ENCODE data around the gene OPCML.

Gene OPCML

DNA sequence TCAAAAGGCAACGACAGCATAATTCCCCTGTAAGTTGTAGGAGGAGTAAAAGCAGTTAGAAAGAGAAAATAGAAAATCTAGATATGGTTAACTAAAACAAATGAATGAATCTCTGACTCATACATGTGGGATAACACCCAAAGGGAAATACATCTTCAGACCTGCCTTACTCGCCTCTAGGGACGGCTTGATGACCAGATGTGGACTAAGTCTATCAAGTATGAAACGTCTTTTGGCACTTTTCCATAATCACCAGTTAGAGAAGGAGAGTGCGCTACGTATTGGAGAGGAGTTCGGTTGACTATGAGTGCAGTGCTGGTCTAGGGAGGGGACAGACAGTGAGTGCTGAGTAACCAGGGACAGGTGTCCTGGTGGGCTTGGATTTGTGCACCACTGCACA lies 459.9 kb downstream of the OPCML start:
- Mint-ChIP-seq H3K36me3 (ENCODE audit: low read depth) (no peaks in the 10 kb centered on the region), H3K4me1 (ENCODE audit: low read depth) (no peaks in the 10 kb centered on the region), H3K27me3 (ENCODE audit: low read depth) (no peaks in the 10 kb centered on the region), H3K27ac (no peak overlapping the region), H3K9me3 (no peaks in the 10 kb centered on the region), H3K4me3 (no peak overlapping the region)
- DNase-seq (ENCODE audit: low spot score): no peak

DNA sequence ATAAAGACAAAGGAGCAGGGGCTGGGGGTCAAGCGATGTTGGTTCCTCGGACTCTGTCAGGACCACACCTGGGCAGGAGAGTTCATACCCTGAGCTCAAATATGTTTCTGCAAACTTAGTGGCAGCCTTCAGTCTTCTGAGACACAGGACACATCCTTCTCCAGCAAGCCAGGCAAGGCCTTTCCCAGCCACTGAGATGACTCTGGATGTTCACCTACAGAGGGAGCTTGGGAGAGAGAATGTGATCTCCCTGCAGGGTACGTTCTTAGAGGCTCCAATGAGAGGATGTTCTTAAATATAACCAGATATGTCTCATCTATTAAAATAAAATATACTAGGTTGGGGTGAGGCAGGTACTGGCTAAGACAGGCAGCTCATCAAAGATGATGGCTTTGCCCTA lies 461.5 kb downstream of the OPCML start:
- Mint-ChIP-seq H3K27ac (no peak overlapping the region), H3K9me3 (no peaks in the 10 kb centered on the region), H3K27me3 (ENCODE audit: low read depth) (peaks cover 3% of the 10 kb centered on the region), H3K36me3 (ENCODE audit: low read depth) (no peaks in the 10 kb centered on the region), H3K4me1 (ENCODE audit: low read depth) (no peaks in the 10 kb centered on the region), H3K4me3 (no peak overlapping the region)
- DNase-seq (ENCODE audit: low spot score): no peak

DNA sequence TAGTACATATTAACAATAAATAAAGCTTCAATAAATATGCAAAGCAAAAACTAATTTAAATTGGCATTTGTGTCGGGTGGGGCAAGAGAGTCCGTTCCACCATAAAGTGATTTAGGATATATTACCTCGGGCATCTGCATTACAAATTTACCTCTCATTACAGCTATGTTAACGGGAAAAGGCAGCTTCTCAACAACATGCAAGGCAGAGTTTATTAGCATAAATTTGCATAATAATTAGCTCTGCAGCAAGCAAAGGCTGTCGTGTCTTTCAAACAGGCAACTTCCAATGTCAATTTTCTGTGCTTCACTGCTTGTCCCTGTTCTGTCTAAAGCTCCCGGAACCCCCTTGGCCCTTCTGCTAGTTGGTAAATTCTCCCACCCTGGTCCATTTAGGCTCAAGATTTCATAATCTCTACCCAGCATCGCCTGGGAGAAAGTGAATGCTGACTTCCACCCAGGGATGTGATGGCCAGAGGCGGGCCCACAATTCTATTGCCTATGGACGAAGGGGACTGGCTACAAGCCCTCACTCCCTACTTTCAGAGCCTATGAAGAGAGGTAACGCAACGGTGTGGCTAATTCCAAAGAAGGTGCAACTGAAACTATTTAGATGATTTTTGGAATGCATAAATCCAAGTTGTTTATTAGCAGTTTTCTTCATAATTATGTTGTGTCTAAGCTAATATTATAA lies 462.1 kb downstream of the OPCML start:
- H3K27ac Mint-ChIP-seq: no peak overlapping the region
- no peak for DNase-seq (ENCODE audit: low spot score)
- H3K27me3 Mint-ChIP-seq (ENCODE audit: low read depth): peaks cover 10% of the 10 kb centered on the region
- H3K4me3 Mint-ChIP-seq: no peak overlapping the region
- H3K4me1 Mint-ChIP-seq (ENCODE audit: low read depth): no peaks in the 10 kb centered on the region
- H3K9me3 Mint-ChIP-seq: no peaks in the 10 kb centered on the region
- no peaks in the 10 kb centered on the region for H3K36me3 Mint-ChIP-seq (ENCODE audit: low read depth)

DNA sequence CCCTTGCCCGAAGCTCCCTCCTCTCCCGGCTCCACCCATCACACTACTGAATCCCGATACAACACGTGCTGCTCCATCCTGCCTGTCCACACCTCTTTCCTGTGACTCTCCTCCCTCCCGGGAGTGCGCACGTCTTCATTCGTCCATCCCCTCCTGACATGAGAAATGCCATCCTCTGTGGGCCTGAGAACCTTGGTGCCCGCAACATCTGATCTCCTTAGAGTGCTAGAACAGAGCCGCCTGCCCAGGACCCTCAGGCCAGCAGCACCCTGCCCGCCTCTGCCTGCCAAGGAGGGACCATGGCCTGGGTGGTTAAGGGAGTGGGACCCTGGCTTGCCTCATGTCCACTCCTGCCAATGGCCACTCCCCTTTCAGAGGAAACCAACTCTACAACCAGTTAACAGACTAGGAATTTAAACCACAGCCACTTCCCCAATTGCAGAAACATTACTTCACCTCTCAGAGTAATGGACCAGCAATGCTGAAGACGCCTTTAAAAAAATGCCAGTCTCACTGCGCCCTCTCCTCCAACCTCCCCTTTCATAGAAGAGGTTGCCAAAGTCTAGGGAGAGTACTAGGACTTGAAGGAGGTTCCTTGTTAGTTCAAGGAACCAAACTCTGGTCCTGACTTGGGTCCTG lies 466.3 kb downstream of the OPCML start:
- Mint-ChIP-seq H3K4me1 (ENCODE audit: low read depth) (no peaks in the 10 kb centered on the region), H3K27ac (no peak overlapping the region), H3K4me3 (no peak overlapping the region), H3K27me3 (ENCODE audit: low read depth) (peaks cover 27% of the 10 kb centered on the region), H3K9me3 (no peaks in the 10 kb centered on the region), H3K36me3 (ENCODE audit: low read depth) (no peaks in the 10 kb centered on the region)
- no peak for DNase-seq (ENCODE audit: low spot score)

DNA sequence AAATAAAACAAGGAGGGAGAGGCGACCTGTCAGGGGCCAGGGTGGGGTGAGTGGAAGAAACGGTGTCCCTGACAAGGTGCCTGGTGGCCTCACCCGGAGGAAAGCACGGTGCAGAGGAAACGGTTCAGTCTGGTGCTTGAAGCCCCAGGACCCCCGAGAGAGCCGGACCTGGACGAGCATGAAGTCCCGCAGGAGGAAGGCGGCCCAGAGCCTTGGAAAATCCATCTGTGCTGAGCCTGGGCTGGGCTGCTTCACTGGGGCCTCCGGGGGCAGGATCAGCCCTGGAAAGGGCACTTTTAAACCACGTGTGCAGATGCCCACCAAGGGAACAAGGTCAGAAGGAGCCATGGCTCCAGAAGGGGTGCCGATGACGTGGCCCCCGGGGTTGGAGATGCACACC lies 467.3 kb downstream of the OPCML start:
- Mint-ChIP-seq H3K36me3 (ENCODE audit: low read depth) (no peaks in the 10 kb centered on the region), H3K27me3 (ENCODE audit: low read depth) (peaks cover 27% of the 10 kb centered on the region), H3K9me3 (no peaks in the 10 kb centered on the region), H3K4me1 (ENCODE audit: low read depth) (no peaks in the 10 kb centered on the region), H3K27ac (peak overlapping the region; percentile 15), H3K4me3 (peak overlapping the region; percentile 15)
- no peak for DNase-seq (ENCODE audit: low spot score)

DNA sequence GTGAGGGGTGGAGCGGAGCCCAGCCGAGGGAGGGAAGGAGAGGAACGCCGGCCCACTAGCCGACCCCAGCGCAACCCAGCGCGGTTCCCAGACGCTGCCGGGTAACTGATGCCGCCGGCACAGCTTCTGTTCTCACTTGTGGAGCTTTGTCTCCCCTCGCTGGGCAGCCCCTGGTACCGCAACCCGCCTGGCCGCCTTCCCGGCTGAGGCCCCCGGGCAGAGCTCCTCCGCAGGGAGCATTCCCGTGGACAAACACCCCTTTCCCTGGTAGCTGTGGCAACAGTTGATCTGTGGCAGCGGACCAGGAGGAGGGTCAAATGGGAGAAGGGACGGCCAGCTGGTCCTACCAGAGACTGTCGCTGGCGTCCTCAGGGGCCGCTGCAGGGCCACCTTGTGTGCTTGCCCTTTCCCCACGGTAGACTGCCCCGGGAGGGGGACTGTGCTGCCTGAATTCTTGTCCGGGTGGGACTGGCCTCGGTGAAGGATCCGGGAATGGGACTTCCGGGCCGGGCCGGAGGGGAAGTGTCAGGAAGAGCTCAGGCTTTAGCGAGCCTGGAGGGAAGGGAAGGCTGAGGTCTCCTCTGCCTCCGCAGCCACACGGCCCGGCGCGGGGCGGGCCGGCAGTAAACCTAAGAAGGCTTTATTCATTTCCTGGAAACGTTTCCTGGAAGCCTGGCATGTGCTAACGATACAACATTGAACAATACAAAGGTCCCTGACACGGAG lies 468.0 kb downstream of the OPCML start:
- Mint-ChIP-seq H3K36me3 (ENCODE audit: low read depth) (no peaks in the 10 kb centered on the region), H3K4me3 (peak overlapping the region; percentile 48), H3K27ac (peak overlapping the region; percentile 15), H3K9me3 (no peaks in the 10 kb centered on the region), H3K4me1 (ENCODE audit: low read depth) (no peaks in the 10 kb centered on the region), H3K27me3 (ENCODE audit: low read depth) (peaks cover 27% of the 10 kb centered on the region)
- DNase-seq (ENCODE audit: low spot score): no peak

DNA sequence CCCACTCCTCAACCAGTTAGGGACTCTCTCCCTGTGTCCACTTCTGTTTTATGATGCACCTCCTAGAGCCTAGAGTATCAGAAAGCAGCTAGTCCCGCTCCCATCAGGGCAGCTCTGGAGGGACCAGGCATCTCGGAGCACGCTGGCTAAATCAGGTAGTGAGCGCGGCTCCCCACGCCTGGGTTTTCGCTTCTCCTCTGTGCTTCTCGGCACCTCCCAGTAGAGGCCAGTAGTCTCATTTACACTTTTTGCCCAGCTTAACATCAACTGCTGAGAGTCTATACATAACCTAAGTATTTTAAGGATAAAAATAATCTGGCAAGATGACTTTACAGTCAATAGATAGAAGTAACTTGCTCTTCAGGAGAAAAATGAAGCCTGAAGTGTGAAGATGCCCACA lies 473.8 kb downstream of the OPCML start:
- Mint-ChIP-seq H3K27me3 (ENCODE audit: low read depth) (peaks cover 5% of the 10 kb centered on the region), H3K27ac (no peak overlapping the region), H3K9me3 (no peaks in the 10 kb centered on the region), H3K4me1 (ENCODE audit: low read depth) (no peaks in the 10 kb centered on the region), H3K36me3 (ENCODE audit: low read depth) (no peaks in the 10 kb centered on the region), H3K4me3 (no peak overlapping the region)
- no peak for DNase-seq (ENCODE audit: low spot score)

DNA sequence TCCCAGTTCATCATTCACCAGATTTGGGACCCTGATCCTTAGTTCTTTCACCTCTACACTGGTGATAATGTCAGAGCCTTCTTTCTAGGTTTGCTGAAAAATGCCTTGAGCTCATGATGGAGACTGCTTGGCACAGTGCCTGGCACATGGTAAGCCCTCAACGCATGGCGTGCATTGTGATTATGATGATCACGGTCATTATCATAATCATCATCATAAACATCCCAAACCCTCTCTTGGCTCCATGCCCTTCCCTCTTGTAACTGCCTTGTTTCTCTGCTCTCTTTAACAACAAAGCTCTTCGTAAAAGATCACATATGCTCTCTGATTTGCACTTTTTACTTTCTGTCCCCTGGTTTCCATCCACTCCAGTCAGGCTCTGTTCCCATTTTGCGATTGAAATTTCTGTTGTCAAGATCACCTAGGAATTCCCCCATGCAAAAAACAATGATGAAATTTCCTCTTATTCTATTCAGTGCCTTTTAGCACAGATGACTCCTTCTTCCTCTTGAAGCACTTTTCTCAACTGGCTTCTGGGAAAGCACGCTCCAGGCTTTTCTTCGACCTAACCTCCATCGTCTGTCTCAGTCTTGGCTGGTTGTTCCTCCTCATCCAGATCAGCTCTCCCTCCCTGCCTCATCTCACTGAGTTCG lies 479.1 kb downstream of the OPCML start:
- DNase-seq (ENCODE audit: low spot score): no peak
- Mint-ChIP-seq H3K4me3 (no peak overlapping the region), H3K27ac (no peak overlapping the region), H3K36me3 (ENCODE audit: low read depth) (no peaks in the 10 kb centered on the region), H3K27me3 (ENCODE audit: low read depth) (no peaks in the 10 kb centered on the region), H3K4me1 (ENCODE audit: low read depth) (no peaks in the 10 kb centered on the region), H3K9me3 (no peaks in the 10 kb centered on the region)

DNA sequence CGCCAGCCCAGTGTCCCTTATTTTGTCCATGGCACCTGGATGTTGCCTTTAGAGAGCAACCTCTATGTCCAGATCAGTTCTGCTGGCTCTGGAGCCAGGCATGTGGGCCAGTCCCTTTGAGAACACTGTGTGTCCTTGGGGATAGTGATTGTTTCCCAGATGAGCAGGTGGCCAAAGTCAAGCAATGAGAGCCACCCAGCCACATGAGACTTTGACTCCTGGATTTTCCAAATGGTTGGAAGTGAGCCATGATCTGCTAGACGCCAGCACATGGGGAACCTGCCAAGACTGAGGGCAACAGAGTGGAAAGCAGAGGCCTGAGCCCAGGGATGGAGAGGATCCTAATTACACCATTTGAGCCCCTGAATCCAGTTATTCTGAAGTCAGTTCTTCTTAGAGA lies 479.8 kb downstream of the OPCML start:
- H3K27ac Mint-ChIP-seq: no peak overlapping the region
- no peaks in the 10 kb centered on the region for H3K9me3 Mint-ChIP-seq
- no peaks in the 10 kb centered on the region for H3K36me3 Mint-ChIP-seq (ENCODE audit: low read depth)
- H3K4me1 Mint-ChIP-seq (ENCODE audit: low read depth): no peaks in the 10 kb centered on the region
- no peaks in the 10 kb centered on the region for H3K27me3 Mint-ChIP-seq (ENCODE audit: low read depth)
- H3K4me3 Mint-ChIP-seq: no peak overlapping the region
- DNase-seq (ENCODE audit: low spot score): no peak

DNA sequence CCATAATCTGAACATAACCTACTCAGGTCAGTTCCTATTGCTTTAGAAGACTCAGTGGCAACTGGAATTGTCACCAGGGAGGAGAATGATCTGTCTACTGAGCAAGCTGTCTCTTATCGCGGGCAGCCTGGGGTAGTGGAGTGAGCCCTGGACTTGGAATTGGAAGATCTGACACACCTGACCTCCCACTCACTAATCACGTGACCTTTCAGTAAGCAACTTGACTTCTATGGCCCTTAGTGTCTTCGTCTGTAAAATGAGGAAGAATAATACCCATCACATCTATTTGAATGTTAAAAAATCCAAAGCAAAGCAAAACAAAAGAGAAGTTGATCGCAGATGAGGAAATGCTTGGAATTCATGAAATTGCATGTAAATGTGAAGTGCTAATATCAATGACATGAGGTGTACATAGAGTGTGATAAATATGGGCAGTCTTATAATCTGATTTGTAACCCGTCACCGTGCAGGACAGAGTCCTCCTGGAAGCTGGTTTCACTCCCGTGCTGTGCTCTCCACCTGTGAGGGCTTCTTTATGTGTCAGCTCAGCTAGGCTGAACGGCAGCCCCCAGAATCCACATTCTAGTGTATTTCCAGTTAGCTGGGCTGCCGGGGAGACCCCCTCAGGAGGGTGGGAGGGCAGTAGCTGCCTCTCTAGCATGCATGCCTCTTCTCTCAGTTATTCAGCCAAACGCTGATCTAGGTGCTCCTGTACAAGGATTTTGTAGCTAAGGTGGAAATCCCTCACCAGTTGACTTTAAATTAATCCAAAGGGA lies 482.9 kb downstream of the OPCML start:
- no peaks in the 10 kb centered on the region for H3K36me3 Mint-ChIP-seq (ENCODE audit: low read depth)
- no peaks in the 10 kb centered on the region for H3K9me3 Mint-ChIP-seq
- no peaks in the 10 kb centered on the region for H3K4me1 Mint-ChIP-seq (ENCODE audit: low read depth)

DNA sequence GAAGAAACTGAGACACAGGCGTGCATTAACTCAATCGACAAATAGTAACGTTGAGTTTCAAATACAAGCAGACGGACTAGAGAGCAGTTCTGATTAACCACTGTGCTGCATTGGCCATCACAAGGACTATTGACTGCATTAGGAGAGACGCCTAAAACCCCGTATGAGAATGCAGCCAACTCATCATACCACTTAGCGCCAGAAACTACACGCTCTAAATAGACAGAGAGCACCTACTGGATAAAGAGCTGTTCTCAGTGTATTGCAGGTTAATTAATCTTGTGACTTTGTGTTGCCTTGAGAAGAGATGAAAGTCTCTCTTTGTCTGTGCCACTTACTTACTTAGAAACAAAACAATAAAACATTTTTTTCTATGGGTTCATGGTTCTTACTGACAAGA lies 484.0 kb downstream of the OPCML start:
- H3K4me1 Mint-ChIP-seq (ENCODE audit: low read depth): no peaks in the 10 kb centered on the region
- no peaks in the 10 kb centered on the region for H3K27me3 Mint-ChIP-seq (ENCODE audit: low read depth)
- H3K27ac Mint-ChIP-seq: no peak overlapping the region
- H3K4me3 Mint-ChIP-seq: no peak overlapping the region
- no peaks in the 10 kb centered on the region for H3K9me3 Mint-ChIP-seq
- no peaks in the 10 kb centered on the region for H3K36me3 Mint-ChIP-seq (ENCODE audit: low read depth)
- DNase-seq (ENCODE audit: low spot score): no peak

More for the DNA sequence above, 482.9 kb downstream of the OPCML start:
- no peak for DNase-seq (ENCODE audit: low spot score)
- Mint-ChIP-seq H3K27me3 (ENCODE audit: low read depth) (no peaks in the 10 kb centered on the region), H3K4me3 (no peak overlapping the region), H3K27ac (no peak overlapping the region)

DNA sequence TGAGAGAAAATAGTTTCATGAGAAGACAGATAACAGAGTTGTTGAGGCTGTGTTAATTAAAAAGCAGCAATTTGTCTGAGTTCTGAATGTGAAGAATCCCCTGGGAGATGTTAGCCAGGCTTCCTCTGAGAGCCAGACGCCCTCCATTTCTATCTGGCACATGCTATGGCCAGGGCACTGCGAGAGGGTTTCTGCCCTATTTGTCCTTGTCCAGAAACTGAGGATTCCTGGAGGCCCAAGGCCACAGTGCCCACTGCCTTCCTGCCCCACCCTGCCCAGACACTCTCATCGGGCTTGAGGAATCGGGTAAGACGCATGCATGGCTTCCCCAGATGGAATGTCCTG lies 484.6 kb downstream of the OPCML start:
- Mint-ChIP-seq H3K4me1 (ENCODE audit: low read depth) (no peaks in the 10 kb centered on the region), H3K36me3 (ENCODE audit: low read depth) (no peaks in the 10 kb centered on the region), H3K27ac (no peak overlapping the region), H3K27me3 (ENCODE audit: low read depth) (no peaks in the 10 kb centered on the region), H3K9me3 (no peaks in the 10 kb centered on the region), H3K4me3 (no peak overlapping the region)
- DNase-seq (ENCODE audit: low spot score): no peak

DNA sequence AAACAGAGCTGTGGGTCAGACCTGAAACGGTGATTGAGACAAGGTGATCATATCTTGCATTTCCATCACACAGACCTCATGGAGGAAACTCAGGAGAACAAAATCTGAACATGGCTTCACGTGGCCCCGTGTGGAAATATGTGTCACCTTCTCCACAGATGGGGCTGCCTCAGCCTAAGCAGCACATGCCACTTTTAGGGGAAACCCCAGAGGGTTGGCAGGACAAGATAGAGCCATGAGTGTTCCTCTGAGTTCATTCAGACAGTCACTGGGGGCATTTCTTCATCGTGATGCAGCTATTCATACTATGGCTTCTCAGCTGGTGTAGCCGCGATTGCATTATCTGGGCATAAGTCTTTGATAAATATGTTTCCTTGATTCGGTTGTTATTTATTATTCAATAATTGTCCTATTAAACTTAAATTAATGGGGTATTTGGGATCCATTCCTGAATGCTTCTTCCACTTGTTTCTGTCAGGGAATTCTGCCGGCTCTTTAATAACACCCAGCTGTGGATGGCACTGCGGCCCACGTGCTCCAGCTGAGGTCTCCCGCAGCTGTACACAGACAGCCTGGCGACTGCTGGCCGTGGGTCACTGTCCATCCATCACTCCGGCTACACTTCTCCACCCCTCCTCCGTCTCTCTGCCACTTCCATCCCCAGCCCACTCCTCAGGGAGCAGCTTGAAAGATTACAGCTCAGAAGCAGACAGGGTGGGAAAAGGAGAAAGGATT lies 485.1 kb downstream of the OPCML start:
- no peak for DNase-seq (ENCODE audit: low spot score)
- H3K36me3 Mint-ChIP-seq (ENCODE audit: low read depth): no peaks in the 10 kb centered on the region
- H3K4me3 Mint-ChIP-seq: no peak overlapping the region
- no peaks in the 10 kb centered on the region for H3K27me3 Mint-ChIP-seq (ENCODE audit: low read depth)
- H3K9me3 Mint-ChIP-seq: no peaks in the 10 kb centered on the region
- no peaks in the 10 kb centered on the region for H3K4me1 Mint-ChIP-seq (ENCODE audit: low read depth)
- no peak overlapping the region for H3K27ac Mint-ChIP-seq
